ENCODE data around the gene COX8C. TPM values are rescaled to one million over a fixed set of nuclear protein-coding genes. Genes with fewer than 3 reads are reported as not detected.

Gene COX8C
- total RNA-seq, 1 experiment from 2014 or later = not detected

- TF ChIP-seq EZH2phosphoT487 (IDR thresholded peaks at IDR 0.05; ENCODE audit: borderline replicate concordance) (no peak), EGR1 (IDR thresholded peaks at IDR 0.05; ENCODE audit: low read depth) (no peak), TCF7L2 (IDR thresholded peaks at IDR 0.05; ENCODE audit: borderline replicate concordance, extremely low read depth, insufficient read depth, insufficient read length) (no peak), FOSL1 (IDR thresholded peaks at IDR 0.05; ENCODE audit: low read depth) (no peak), YY1 (IDR thresholded peaks at IDR 0.05; ENCODE audit: extremely low read depth, insufficient replicate concordance, low read depth, low read length) (no peak), ELF1 (IDR thresholded peaks at IDR 0.05; ENCODE audit: borderline replicate concordance, low read depth) (no peak), CEBPB (IDR thresholded peaks at IDR 0.05; ENCODE audit: low read depth) (no peak), EZH2 (IDR thresholded peaks at IDR 0.05) (no peak), JUND (IDR thresholded peaks at IDR 0.05) (no peak), SRF (IDR thresholded peaks at IDR 0.05; ENCODE audit: low read depth) (no peak), SP1 (IDR thresholded peaks at IDR 0.05; ENCODE audit: low read depth) (no peak), SIN3A (IDR thresholded peaks at IDR 0.05; ENCODE audit: low read depth) (no peak), ZFX (IDR thresholded peaks at IDR 0.05) (no peak), RAD21 (IDR thresholded peaks at IDR 0.05; ENCODE audit: low read depth) (no peak), POLR2A (IDR thresholded peaks at IDR 0.05; ENCODE audit: borderline replicate concordance, extremely low read depth, insufficient read depth, insufficient read length) (no peak), ZNF274 (IDR thresholded peaks at IDR 0.05; ENCODE audit: low read depth, low read length) (no peak), CBX3 (IDR thresholded peaks at IDR 0.05; ENCODE audit: low read depth) (no peak), ATF3 (IDR thresholded peaks at IDR 0.05) (no peak)
- TF ChIP-seq, protein P1, sequence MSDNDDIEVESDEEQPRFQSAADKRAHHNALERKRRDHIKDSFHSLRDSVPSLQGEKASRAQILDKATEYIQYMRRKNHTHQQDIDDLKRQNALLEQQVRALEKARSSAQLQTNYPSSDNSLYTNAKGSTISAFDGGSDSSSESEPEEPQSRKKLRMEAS (IDR thresholded peaks at IDR 0.05) = no peak
- TF ChIP-seq, protein P2, sequence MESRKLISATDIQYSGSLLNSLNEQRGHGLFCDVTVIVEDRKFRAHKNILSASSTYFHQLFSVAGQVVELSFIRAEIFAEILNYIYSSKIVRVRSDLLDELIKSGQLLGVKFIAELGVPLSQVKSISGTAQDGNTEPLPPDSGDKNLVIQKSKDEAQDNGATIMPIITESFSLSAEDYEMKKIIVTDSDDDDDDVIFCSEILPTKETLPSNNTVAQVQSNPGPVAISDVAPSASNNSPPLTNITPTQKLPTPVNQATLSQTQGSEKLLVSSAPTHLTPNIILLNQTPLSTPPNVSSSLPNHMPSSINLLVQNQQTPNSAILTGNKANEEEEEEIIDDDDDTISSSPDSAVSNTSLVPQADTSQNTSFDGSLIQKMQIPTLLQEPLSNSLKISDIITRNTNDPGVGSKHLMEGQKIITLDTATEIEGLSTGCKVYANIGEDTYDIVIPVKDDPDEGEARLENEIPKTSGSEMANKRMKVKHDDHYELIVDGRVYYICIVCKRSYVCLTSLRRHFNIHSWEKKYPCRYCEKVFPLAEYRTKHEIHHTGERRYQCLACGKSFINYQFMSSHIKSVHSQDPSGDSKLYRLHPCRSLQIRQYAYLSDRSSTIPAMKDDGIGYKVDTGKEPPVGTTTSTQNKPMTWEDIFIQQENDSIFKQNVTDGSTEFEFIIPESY (IDR thresholded peaks at IDR 0.05; ENCODE audit: extremely low read depth, insufficient replicate concordance, low read length) = no peak
- DNase-seq (ENCODE audit: low read depth, low spot score) (no peak), ATAC-seq (no peak)
- Histone ChIP-seq H3K9me2 (ENCODE audit: insufficient read depth) (no peaks in the 10 kb centered on the region), H4K20me1 (ENCODE audit: insufficient read depth) (no peaks in the 10 kb centered on the region), H2AFZ (ENCODE audit: low read depth, low read length, poor library complexity, severe bottlenecking) (no peak overlapping the region), H3K27me3 (ENCODE audit: insufficient read depth, low read length) (no peaks in the 10 kb centered on the region), H3K4me1 (ENCODE audit: control insufficient read depth in 1 of 2, insufficient read depth in 2 of 2, low read length in 2 of 2) (no peaks in the 10 kb centered on the region), H3K4me2 (ENCODE audit: low read length) (no peak overlapping the region), H3K9me3 (ENCODE audit: control insufficient read depth in 1 of 2, insufficient read depth in 1 of 2, low read depth in 1 of 2, low read length in 2 of 2) (no peaks in the 10 kb centered on the region), H3K9ac (ENCODE audit: low read length) (no peak overlapping the region), H3K36me3 (ENCODE audit: control insufficient read depth in 1 of 2, insufficient read depth in 2 of 2, low read length in 2 of 2) (no peaks in the 10 kb centered on the region), H3K27ac (ENCODE audit: low read depth, low read length) (no peak overlapping the region), H3K79me2 (ENCODE audit: insufficient read depth, low read length) (no peaks in the 10 kb centered on the region), H3K4me3 (replicated peaks in 1 of 2; ENCODE audit: low read depth in 1 of 2, low read length in 2 of 2) (no peak overlapping the region)
- ChIA-PET RAD21 (ENCODE audit: low non-redundant PET in 1 of 2, low total read pairs in 2 of 2, uncharacterized antibody in 2 of 2, unreplicated experiment in 2 of 2) (no interaction called here), CTCF (no interaction called here), POLR2A (no interaction called here)
- intact Hi-C loops (cut with micrococcal nuclease) = no loop called here
- no TSS peak for BruUV-seq (replicated peaks)
These were observed 22.8 kb downstream of the COX8C start for GRCh38 chr14:93369713-93370266.
